ENCODE measurements around the gene MPL.

GRCh38 chr1:43386676-43387075, 49.1 kb downstream of the MPL start:
- TF ChIP-seq CTCF (IDR thresholded peaks at IDR 0.05; ENCODE audit: insufficient read depth, low read length) (no peak), REST (IDR thresholded peaks at IDR 0.05; ENCODE audit: insufficient replicate concordance, low read depth) (no peak), POLR2AphosphoS5 (IDR thresholded peaks at IDR 0.05; ENCODE audit: low read depth) (no peak), GABPA (IDR thresholded peaks at IDR 0.05; ENCODE audit: low read depth) (no peak)

Data from HL-60 (cell line).